T-helper 22 cell (primary cell): Measurements from ENCODE around the gene MGRN1.
A peak's percentile ranks its signal among the peaks of the same experiment; 100 is the strongest.
"Not testable (repeated sequence)": the region's sequence is repeated elsewhere in the genome, so short reads cannot be mapped to it uniquely, and the experiment has no call there.

Experiments
- DNase-seq: peaks from one replicate; pipeline ENCODE4 v3.0.0-alpha.2; 2020; ENCODE audit warnings: low read depth

The MGRN1 gene

GRCh38 chr16:4734730-4735535, 110.3 kb downstream of the MGRN1 start:
- peak; percentile 92 for DNase-seq

GRCh38 chr16:4736546-4736945, 111.9 kb downstream of the MGRN1 start:
- no peak for DNase-seq

GRCh38 chr16:4737545-4737944, 112.9 kb downstream of the MGRN1 start:
- DNase-seq, result no peak

DNA sequence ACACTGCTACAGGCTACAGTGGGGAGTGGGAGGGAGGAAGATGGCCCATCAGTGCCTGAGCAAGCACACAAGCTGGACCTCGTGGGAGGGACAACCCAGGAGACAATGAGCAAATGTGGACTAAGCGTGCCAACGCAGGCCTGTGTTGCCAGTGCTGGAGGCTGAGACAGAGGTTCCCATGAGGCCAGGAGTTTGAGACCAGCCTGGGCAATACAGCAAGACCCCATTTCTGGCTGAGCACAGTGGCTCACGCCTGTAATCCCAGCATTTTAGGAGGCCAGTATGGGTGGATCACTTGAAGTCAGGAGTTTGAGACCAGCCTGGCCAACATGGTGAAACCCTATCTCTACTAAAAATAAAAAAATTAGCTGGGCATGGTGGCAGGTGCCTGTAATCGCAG, 113.7 kb downstream of the MGRN1 start:
- DNase-seq, result not testable (repeated sequence)
